VCaP (cell line): ENCODE results near the gene CCDC197.
A peak's percentile ranks its signal among the peaks of the same experiment; 100 is the strongest.

Experiments
- H3K27ac ChIP-seq: fragments of 450-650 bp; 2 replicates; pipeline ENCODE4 v1.5.1; 2017
- CTCF ChIP-seq: fragments of 450-650 bp; conservative IDR thresholded peaks from 2 replicates; pipeline ENCODE4 v1.5.1; 2017; ENCODE audit warnings: mild to moderate bottlenecking, moderate library complexity

Gene CCDC197

GRCh38 chr14:94048691-94049624 lies 51.9 kb downstream of the CCDC197 start:
- TF ChIP-seq CTCF, result no peak
- peak overlapping the region; percentile 5; the same call in 1 of the 2 replicates for H3K27ac ChIP-seq

GRCh38 chr14:94049625-94050023 lies 52.5 kb downstream of the CCDC197 start:
- no peak for TF ChIP-seq CTCF
- no peak overlapping the region for H3K27ac ChIP-seq

- H3K27ac ChIP-seq, result no peak overlapping the region
Observed at GRCh38 chr14:94050231-94050880, 53.3 kb downstream of the CCDC197 start.

GRCh38 chr14:94051115-94051514 lies 54.0 kb downstream of the CCDC197 start:
- H3K27ac ChIP-seq, result peak overlapping the region; percentile 69
- peak; percentile 74 for TF ChIP-seq CTCF

More at GRCh38 chr14:94050231-94050880, 53.3 kb downstream of the CCDC197 start:
- TF ChIP-seq CTCF, result no peak

- no peak for TF ChIP-seq CTCF
- H3K27ac ChIP-seq, result peak overlapping the region; percentile 69
Observed at GRCh38 chr14:94051779-94052178, 54.7 kb downstream of the CCDC197 start.

GRCh38 chr14:94052199-94052598 lies 55.1 kb downstream of the CCDC197 start:
- TF ChIP-seq CTCF, result no peak
- H3K27ac ChIP-seq, result peak overlapping the region; percentile 69

- TF ChIP-seq CTCF, result no peak
Observed at GRCh38 chr14:94052662-94053061, 55.6 kb downstream of the CCDC197 start.

More at GRCh38 chr14:94052662-94053061, 55.6 kb downstream of the CCDC197 start:
- peak overlapping the region; percentile 69 for H3K27ac ChIP-seq
